Neural progenitor cell (in vitro differentiated cells): ENCODE measurements around the gene PTPRT. TPM values are rescaled to one million over a fixed set of nuclear protein-coding genes. Genes with fewer than 3 reads are reported as not detected.

Source experiments
- DNase-seq: peaks from one replicate; pipeline ENCODE4 v3.0.0-alpha.2; 2016; ENCODE audit warnings: low spot score
- H2AFZ ChIP-seq: fragments of 200-600 bp; sonication (generic); replicated peaks from 2 replicates; pipeline ENCODE4 v1.6.1; 2016; ENCODE audit warnings: antibody characterized with exemption
- H3F3A ChIP-seq: fragments of 200-600 bp; sonication (generic); 2 replicates; pipeline ENCODE4 v1.6.1; 2016; ENCODE audit warnings: antibody characterized with exemption, low read depth
- H3K27ac ChIP-seq: fragments of 200-600 bp; sonication (generic); 2 replicates; pipeline ENCODE4 v1.5.1; 2016; ENCODE audit warnings: mild to moderate bottlenecking
- H3K27me3 ChIP-seq: fragments of 200-600 bp; sonication (generic); 2 replicates; pipeline ENCODE4 v1.6.1; 2016; ENCODE audit warnings: mild to moderate bottlenecking, moderate library complexity
- H3K36me3 ChIP-seq: fragments of 200-600 bp; sonication (generic); 2 replicates; pipeline ENCODE4 v1.5.1; 2016
- H3K4me1 ChIP-seq: fragments of 200-600 bp; sonication (generic); 2 replicates; pipeline ENCODE4 v1.6.1; 2016; ENCODE audit warnings: mixed run types
- H3K4me2 ChIP-seq: fragments of 200-600 bp; sonication (generic); 2 replicates; pipeline ENCODE4 v1.6.1; 2016
- H3K4me3 ChIP-seq: fragments of 200-600 bp; sonication (generic); 2 replicates; pipeline ENCODE4 v1.5.1; 2016
- H3K79me2 ChIP-seq: fragments of 200-600 bp; sonication (generic); 2 replicates; pipeline ENCODE4 v1.6.1; 2016; ENCODE audit warnings: low read depth
- H3K9ac ChIP-seq: fragments of 200-600 bp; sonication (generic); 2 replicates; pipeline ENCODE4 v1.6.1; 2016
- H3K9me3 ChIP-seq: fragments of 200-600 bp; sonication (generic); 2 replicates; pipeline ENCODE4 v1.5.1; 2016; ENCODE audit warnings: low read depth
- H4K20me1 ChIP-seq: fragments of 200-600 bp; sonication (generic); 2 replicates; pipeline ENCODE4 v1.6.1; 2016; ENCODE audit warnings: low read depth
- H3K27ac Mint-ChIP-seq: 3 replicates; pipeline ENCODE4 v1.8.0; 2021; ENCODE audit warnings: mixed read lengths
- H3K27me3 Mint-ChIP-seq: 2 replicates; pipeline ENCODE4 v1.8.0; 2022; ENCODE audit warnings: low read depth, mild to moderate bottlenecking, inconsistent platforms, moderate library complexity, mixed read lengths; ENCODE audit not compliant: insufficient read depth
- H3K36me3 Mint-ChIP-seq: 3 replicates; pipeline ENCODE4 v1.8.0; 2021; ENCODE audit warnings: mixed read lengths
- H3K4me1 Mint-ChIP-seq: 3 replicates; pipeline ENCODE4 v1.8.0; 2021; ENCODE audit warnings: mixed read lengths
- H3K4me3 Mint-ChIP-seq: 3 replicates; pipeline ENCODE4 v1.8.0; 2021; ENCODE audit warnings: mild to moderate bottlenecking, moderate library complexity, mixed read lengths
- H3K9me3 Mint-ChIP-seq: 3 replicates; pipeline ENCODE4 v1.8.0; 2020; ENCODE audit warnings: mixed read lengths
- EZH2 ChIP-seq: fragments of 200-600 bp; sonication (generic); IDR thresholded peaks from 2 replicates; pipeline ENCODE4 v1.6.1; 2017; ENCODE audit warnings: antibody characterized with exemption, mild to moderate bottlenecking, moderate library complexity
- EZH2phosphoT487 ChIP-seq: fragments of 200-600 bp; sonication (generic); IDR thresholded peaks from 2 replicates; pipeline ENCODE4 v1.6.1; 2017; ENCODE audit warnings: antibody characterized with exemption
- total RNA-seq: library from RNA; depleted of rRNA; stranded (reverse); fragments of >200 nt; gene quantifications from 2 replicates; pipeline ENCODE4 v1.2.3, GENCODE V29; 2015; ENCODE audit warnings: low replicate concordance
- TF ChIP-seq, protein P1 (sequence below): fragments of 200-600 bp; sonication (generic); IDR thresholded peaks from 2 replicates; pipeline ENCODE4 v1.5.1; 2017; ENCODE audit warnings: antibody characterized with exemption, mild to moderate bottlenecking

The PTPRT gene
- total RNA-seq, 1 donor from 2014 or later, result 1.1 TPM

DNA sequence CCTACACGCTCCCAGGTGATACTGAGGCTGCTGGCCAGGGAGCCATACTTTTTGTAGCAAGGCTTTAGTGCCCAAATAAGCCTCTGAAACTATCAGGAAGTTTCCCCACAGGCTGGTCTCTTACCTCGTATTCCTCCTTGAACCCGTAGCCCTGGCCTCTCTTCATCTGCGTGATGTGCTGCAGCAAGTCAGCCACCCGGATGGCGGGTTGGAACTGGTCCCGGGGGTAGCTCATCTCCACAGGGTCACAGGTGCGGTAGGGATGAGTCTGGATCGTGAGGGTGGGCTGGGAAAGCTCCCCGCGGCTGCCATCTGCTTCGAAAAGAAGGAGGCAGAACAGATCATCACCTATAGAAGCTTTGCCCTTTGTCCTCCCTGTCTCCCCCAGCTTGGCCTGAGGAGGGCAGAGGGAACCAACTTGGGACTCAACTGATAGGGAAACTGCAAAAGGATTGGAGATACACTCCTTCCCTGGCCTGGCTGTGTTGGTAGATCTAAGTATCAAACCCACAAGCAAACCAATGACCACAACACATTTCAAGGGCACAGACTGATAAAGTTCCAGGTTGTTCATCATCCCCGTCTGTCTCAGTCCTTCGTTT, 1028.4 kb downstream of the PTPRT start:
- no peaks in the 10 kb centered on the region for H3K27me3 ChIP-seq
- no peak overlapping the region for H3K27ac Mint-ChIP-seq
- no peaks in the 10 kb centered on the region for H3K79me2 ChIP-seq
- H3K27ac ChIP-seq, result no peak overlapping the region
- peaks cover 10% of the 10 kb centered on the region for H3K4me1 Mint-ChIP-seq
- no peaks in the 10 kb centered on the region for H3K36me3 ChIP-seq
- H3K9me3 Mint-ChIP-seq, result no peaks in the 10 kb centered on the region
- H3K4me3 ChIP-seq, result no peak overlapping the region
- no peaks in the 10 kb centered on the region for H3F3A ChIP-seq
- no peaks in the 10 kb centered on the region for H3K27me3 Mint-ChIP-seq
- peak; percentile 15 for DNase-seq
- no peak overlapping the region for H3K9ac ChIP-seq
- H3K36me3 Mint-ChIP-seq, result no peaks in the 10 kb centered on the region
- peaks cover 14% of the 10 kb centered on the region for H3K4me1 ChIP-seq
- H4K20me1 ChIP-seq, result no peaks in the 10 kb centered on the region
- H3K4me3 Mint-ChIP-seq, result no peak overlapping the region
- H3K9me3 ChIP-seq, result no peaks in the 10 kb centered on the region
- H3K4me2 ChIP-seq, result no peak overlapping the region
- TF ChIP-seq, protein P1, sequence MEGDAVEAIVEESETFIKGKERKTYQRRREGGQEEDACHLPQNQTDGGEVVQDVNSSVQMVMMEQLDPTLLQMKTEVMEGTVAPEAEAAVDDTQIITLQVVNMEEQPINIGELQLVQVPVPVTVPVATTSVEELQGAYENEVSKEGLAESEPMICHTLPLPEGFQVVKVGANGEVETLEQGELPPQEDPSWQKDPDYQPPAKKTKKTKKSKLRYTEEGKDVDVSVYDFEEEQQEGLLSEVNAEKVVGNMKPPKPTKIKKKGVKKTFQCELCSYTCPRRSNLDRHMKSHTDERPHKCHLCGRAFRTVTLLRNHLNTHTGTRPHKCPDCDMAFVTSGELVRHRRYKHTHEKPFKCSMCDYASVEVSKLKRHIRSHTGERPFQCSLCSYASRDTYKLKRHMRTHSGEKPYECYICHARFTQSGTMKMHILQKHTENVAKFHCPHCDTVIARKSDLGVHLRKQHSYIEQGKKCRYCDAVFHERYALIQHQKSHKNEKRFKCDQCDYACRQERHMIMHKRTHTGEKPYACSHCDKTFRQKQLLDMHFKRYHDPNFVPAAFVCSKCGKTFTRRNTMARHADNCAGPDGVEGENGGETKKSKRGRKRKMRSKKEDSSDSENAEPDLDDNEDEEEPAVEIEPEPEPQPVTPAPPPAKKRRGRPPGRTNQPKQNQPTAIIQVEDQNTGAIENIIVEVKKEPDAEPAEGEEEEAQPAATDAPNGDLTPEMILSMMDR, result no peak
- TF ChIP-seq EZH2 (no peak), EZH2phosphoT487 (no peak)
- H2AFZ ChIP-seq, result no peak overlapping the region

DNA sequence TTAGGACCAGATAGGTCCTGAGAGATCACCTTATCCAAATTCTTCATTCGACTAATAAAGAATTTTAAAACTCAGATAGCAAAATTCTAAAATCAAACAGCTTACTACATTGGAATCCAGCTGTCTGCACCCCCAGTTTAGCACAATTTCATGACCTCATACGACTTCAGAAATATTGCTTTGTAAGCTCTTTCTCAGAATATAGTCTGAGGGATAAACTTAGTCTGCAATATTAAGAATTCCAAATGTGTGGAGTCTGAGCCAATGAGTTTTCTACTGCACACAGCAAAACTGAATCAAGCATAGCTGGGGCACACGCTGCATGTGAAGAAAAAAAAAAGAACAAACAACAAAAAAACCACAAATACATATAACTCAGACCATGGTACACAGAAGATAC, 1029.9 kb downstream of the PTPRT start:
- Histone ChIP-seq H3K4me1 (peaks cover 14% of the 10 kb centered on the region), H3K27ac (no peak overlapping the region), H3K9me3 (no peaks in the 10 kb centered on the region), H3K9ac (no peak overlapping the region), H3K27me3 (no peaks in the 10 kb centered on the region), H3F3A (no peaks in the 10 kb centered on the region), H3K79me2 (no peaks in the 10 kb centered on the region), H3K36me3 (no peaks in the 10 kb centered on the region), H4K20me1 (no peaks in the 10 kb centered on the region), H3K4me2 (peak overlapping the region; percentile 27), H3K4me3 (no peak overlapping the region), H2AFZ (peak overlapping the region; percentile 76)
- H3K27me3 Mint-ChIP-seq, result no peaks in the 10 kb centered on the region
- TF ChIP-seq, protein P1, result no peak
- TF ChIP-seq EZH2phosphoT487, result no peak
- TF ChIP-seq EZH2, result no peak
- no peak for DNase-seq
- H3K27ac Mint-ChIP-seq, result no peak overlapping the region
- H3K4me3 Mint-ChIP-seq, result no peak overlapping the region
- H3K36me3 Mint-ChIP-seq, result no peaks in the 10 kb centered on the region
- no peaks in the 10 kb centered on the region for H3K9me3 Mint-ChIP-seq
- H3K4me1 Mint-ChIP-seq, result peaks cover 10% of the 10 kb centered on the region

DNA sequence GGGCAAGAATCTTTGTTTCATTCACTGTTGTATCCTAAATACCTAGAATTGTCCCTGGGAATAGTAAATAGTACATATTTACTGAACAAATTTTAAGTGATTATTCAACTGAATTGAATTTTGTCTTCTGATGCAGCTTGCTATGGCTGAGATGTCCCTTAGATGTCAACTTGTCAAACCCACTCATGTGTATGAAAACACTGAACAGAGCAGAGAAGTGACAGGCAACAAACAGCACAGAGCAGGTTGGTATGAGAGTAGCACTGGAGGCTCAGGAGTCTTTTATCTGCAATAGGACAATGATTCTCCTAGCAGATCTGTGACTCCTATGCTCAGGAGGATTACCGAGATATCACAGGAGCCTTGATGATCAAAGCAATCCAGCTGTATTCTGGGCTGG, 1031.4 kb downstream of the PTPRT start:
- Histone ChIP-seq H3K36me3 (no peaks in the 10 kb centered on the region), H3K9ac (no peak overlapping the region), H3K4me3 (no peak overlapping the region), H3K4me2 (no peak overlapping the region), H2AFZ (no peak overlapping the region), H3K79me2 (no peaks in the 10 kb centered on the region), H4K20me1 (no peaks in the 10 kb centered on the region), H3K4me1 (peaks cover 14% of the 10 kb centered on the region), H3K27me3 (no peaks in the 10 kb centered on the region), H3K9me3 (no peaks in the 10 kb centered on the region), H3F3A (no peaks in the 10 kb centered on the region), H3K27ac (no peak overlapping the region)
- H3K27me3 Mint-ChIP-seq, result no peaks in the 10 kb centered on the region
- H3K9me3 Mint-ChIP-seq, result no peaks in the 10 kb centered on the region
- H3K4me1 Mint-ChIP-seq, result peaks cover 10% of the 10 kb centered on the region
- H3K36me3 Mint-ChIP-seq, result no peaks in the 10 kb centered on the region
- no peak for DNase-seq
- no peak overlapping the region for H3K4me3 Mint-ChIP-seq
- H3K27ac Mint-ChIP-seq, result no peak overlapping the region
- no peak for TF ChIP-seq EZH2phosphoT487
- no peak for TF ChIP-seq EZH2
- TF ChIP-seq, protein P1, result no peak
